ENCODE measurements around the gene CPED1. TPM values are rescaled to one million over a fixed set of nuclear protein-coding genes. Genes with fewer than 3 reads are reported as not detected.
"Not testable (repeated sequence)": the region's sequence is repeated elsewhere in the genome, so short reads cannot be mapped to it uniquely, and the experiment has no call there.

Gene CPED1
- total and polyA plus RNA-seq, 10 of the 15 experiments (the other 5 are each of a cell fraction or from before 2014, with no cell fraction given): 0.01 to 0.77 (median 0.10) TPM; not detected in 1

- no peak for TF ChIP-seq CREB1 (IDR thresholded peaks at IDR 0.05; ENCODE audit: low read depth)
- no peak for TF ChIP-seq PAX8 (IDR thresholded peaks at IDR 0.05)
- TF ChIP-seq SIN3A (IDR thresholded peaks at IDR 0.05; ENCODE audit: low read depth, low read length): no peak
- no peak for TF ChIP-seq POLR2AphosphoS2 (IDR thresholded peaks at IDR 0.05; ENCODE audit: low read depth, low read length)
- TF ChIP-seq ZBTB33 (IDR thresholded peaks at IDR 0.05): no peak
- 0 out of 2 replicates have a peak, but pooled peaks have one; percentile 12 for TF ChIP-seq RAD21 (IDR thresholded peaks at IDR 0.05; ENCODE audit: insufficient read depth, low read depth, low read length)
- no peak for TF ChIP-seq USF2 (IDR thresholded peaks at IDR 0.05; ENCODE audit: borderline replicate concordance, low read depth, low read length)
Measured at GRCh38 chr7:121313793-121314676, 325.5 kb downstream of the CPED1 start (continued).

- H2AFZ ChIP-seq (ENCODE audit: control insufficient read depth, low read depth, low read length); FAIRE-seq; in situ Hi-C loops (cut with MboI); CTCF ChIA-PET; DNase-seq (ENCODE audit: low read depth, low spot score); H3K4me2 ChIP-seq (ENCODE audit: control insufficient read depth, insufficient read depth); H3K9me3 ChIP-seq (replicated peaks; ENCODE audit: control insufficient read depth, insufficient read depth, low read length); H3K27me3 ChIP-seq (replicated peaks in 1 of 2; ENCODE audit: control insufficient read depth in 2 of 2, insufficient read depth in 2 of 2, low read length in 1 of 2); H3K36me3 ChIP-seq (ENCODE audit: control insufficient read depth in 2 of 2, insufficient read depth in 2 of 2, low read length in 1 of 2); H3K27ac ChIP-seq (ENCODE audit: control insufficient read depth, insufficient read depth); intact Hi-C loops (cut with micrococcal nuclease; ENCODE audit: unreplicated experiment); H4K20me1 ChIP-seq (ENCODE audit: control insufficient read depth, insufficient read depth); H3K4me3 ChIP-seq; H3K9ac ChIP-seq (ENCODE audit: control insufficient read depth, insufficient read depth, low read length); BruUV-seq (replicated peaks); H3K79me2 ChIP-seq (ENCODE audit: control insufficient read depth, insufficient read depth, low read length): not testable (repeated sequence)
- 79% methylated on average over 2 of the region's 3 CpGs for WGBS (ENCODE audit: insufficient coverage, insufficient replicate concordance, low lambda C conversion rate, missing lambda C conversion rate)
- ChIA-PET SMC1A (ENCODE audit: uncharacterized antibody, unreplicated experiment) (interaction anchor here (0.7 to 0.8 kb wide), 2 partner anchors 9 to 180 kb away, joined by 3 to 4 read pairs; no protein-coding TSS in a partner anchor), RAD21 (ENCODE audit: unreplicated experiment) (interaction anchor here (0.9 to 1.4 kb wide), 2 partner anchors 10 to 36 kb away, joined by 3 to 4 read pairs; no protein-coding TSS in a partner anchor), POLR2A (interaction anchor here (0.7 kb wide), 1 partner anchor 36 kb away, joined by 3 read pairs; no protein-coding TSS in a partner anchor)
- H3K4me1 ChIP-seq (ENCODE audit: control insufficient read depth, insufficient read depth, low read length): peaks cover 12% of the 10 kb centered on the region
- peak; percentile 57 for ATAC-seq
Measured at GRCh38 chr7:121315170-121315569, 326.7 kb downstream of the CPED1 start.
